HG03139 (cell line): ENCODE results near the gene CHST8.
"Not testable (repeated sequence)": the region's sequence is repeated elsewhere in the genome, so short reads cannot be mapped to it uniquely, and the experiment has no call there.

Experiments used
- ATAC-seq: cut with Tn5 transposase; IDR thresholded peaks from one replicate; pipeline ENCODE4 v1.9.1; 2021; ENCODE audit not compliant: unreplicated experiment

The CHST8 gene

GRCh38 chr19:33641956-33642498 is 20.3 kb downstream of the CHST8 start:
- ATAC-seq, result no peak

- ATAC-seq, result no peak
Observed at GRCh38 chr19:33644284-33644836, 22.6 kb downstream of the CHST8 start.

GRCh38 chr19:33646306-33646705 is 24.6 kb downstream of the CHST8 start:
- no peak for ATAC-seq

- no peak for ATAC-seq
Observed at GRCh38 chr19:33647146-33647545, 25.4 kb downstream of the CHST8 start.

- no peak for ATAC-seq
Observed at GRCh38 chr19:33649627-33650305, 28.0 kb downstream of the CHST8 start.

- ATAC-seq, result no peak
Observed at GRCh38 chr19:33653684-33654083, 31.9 kb downstream of the CHST8 start.

- no peak for ATAC-seq
Observed at GRCh38 chr19:33654840-33655508, 33.2 kb downstream of the CHST8 start.

- no peak for ATAC-seq
Observed at GRCh38 chr19:33659835-33660234, 38.1 kb downstream of the CHST8 start.

GRCh38 chr19:33660410-33661124 is 38.8 kb downstream of the CHST8 start:
- ATAC-seq, result no peak

- ATAC-seq, result no peak
Observed at GRCh38 chr19:33661336-33661735, 39.6 kb downstream of the CHST8 start.

- ATAC-seq, result no peak
Observed at GRCh38 chr19:33662391-33663092, 40.8 kb downstream of the CHST8 start.

GRCh38 chr19:33663316-33663715 is 41.6 kb downstream of the CHST8 start:
- ATAC-seq, result not testable (repeated sequence)

- ATAC-seq, result no peak
Observed at GRCh38 chr19:33664744-33665143, 43.0 kb downstream of the CHST8 start.

- no peak for ATAC-seq
Observed at GRCh38 chr19:33665776-33666595, 44.2 kb downstream of the CHST8 start.

- no peak for ATAC-seq
Observed at GRCh38 chr19:33667141-33667650, 45.4 kb downstream of the CHST8 start.

GRCh38 chr19:33667881-33668280 is 46.1 kb downstream of the CHST8 start:
- ATAC-seq, result no peak

- ATAC-seq, result no peak
Observed at GRCh38 chr19:33668968-33669367, 47.2 kb downstream of the CHST8 start.

GRCh38 chr19:33669376-33669775 is 47.6 kb downstream of the CHST8 start:
- no peak for ATAC-seq

- no peak for ATAC-seq
Observed at GRCh38 chr19:33670398-33670797, 48.6 kb downstream of the CHST8 start.

- no peak for ATAC-seq
Observed at GRCh38 chr19:33671211-33671610, 49.5 kb downstream of the CHST8 start.
